Stimulated activated CD4-positive, alpha-beta T cell treated with anti-CD3 and anti-CD28 coated beads, Interleukin-4, amount 100 ng/mL, for 4 hours (primary cell): Measurements from ENCODE around the gene IL19.
"Not testable (repeated sequence)": the region's sequence is repeated elsewhere in the genome, so short reads cannot be mapped to it uniquely, and the experiment has no call there.

Experiments
- DNase-seq, 2 experiments: peaks; one replicate each; pipeline ENCODE4 v3.0.0-alpha.2; 2020

Gene IL19

GRCh38 chr1:206834711-206835110 is 64.1 kb downstream of the IL19 start:
- no peak for DNase-seq

DNA sequence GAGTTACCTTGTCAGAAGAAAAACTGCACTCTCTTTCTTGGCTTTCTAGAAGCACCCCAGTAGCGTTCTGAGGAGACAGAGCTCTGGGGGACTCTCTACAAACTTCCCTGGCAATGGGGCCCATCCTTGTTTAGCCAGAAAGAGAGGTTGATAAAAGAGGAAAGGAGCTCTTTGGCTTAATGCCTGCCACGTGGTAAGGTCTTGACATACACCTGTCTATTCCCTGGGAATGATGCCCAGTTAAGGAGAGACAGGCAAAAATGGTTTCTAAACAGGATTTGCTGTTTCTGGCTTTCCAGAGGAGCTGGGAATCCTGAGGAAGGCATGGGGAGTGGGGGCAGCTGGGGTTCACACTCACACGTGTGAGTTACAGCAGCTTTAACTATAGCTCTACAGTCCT is 64.6 kb downstream of the IL19 start:
- no peak for DNase-seq

DNA sequence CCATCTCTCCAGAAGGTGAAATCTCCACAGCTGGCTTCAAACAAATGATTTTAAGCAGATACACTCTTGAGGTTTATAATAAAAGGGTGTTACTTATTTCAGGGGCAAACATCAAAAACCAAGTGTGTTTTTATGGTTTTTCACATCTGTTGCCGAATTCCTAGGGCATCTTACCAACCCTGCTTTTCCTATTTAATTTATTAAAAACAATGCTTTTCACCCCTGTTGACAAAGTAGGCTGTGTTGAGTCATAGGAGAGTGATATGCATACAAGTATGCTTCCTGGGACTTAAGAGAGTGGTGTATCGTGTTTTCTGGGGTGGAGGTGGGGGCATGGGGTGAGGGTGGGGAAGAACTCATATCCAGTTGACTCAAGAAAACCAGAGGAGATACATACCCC is 65.5 kb downstream of the IL19 start:
- no peak for DNase-seq

GRCh38 chr1:206839006-206839560 is 68.5 kb downstream of the IL19 start:
- no peak for DNase-seq

DNA sequence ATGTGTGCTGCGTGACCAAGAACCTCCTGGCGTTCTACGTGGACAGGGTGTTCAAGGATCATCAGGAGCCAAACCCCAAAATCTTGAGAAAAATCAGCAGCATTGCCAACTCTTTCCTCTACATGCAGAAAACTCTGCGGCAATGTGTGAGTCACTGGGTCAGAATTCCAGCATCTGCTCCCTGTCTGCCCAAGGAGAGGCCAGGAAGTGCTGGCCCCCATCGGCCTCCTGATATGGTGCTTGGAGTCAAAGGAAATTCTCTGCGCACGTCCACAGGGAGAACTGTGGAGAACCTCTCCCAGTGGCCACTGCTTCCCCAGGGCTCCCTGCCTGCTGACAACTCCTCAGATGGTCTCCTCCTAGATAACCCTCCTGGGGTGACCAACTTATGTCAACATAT is 69.3 kb downstream of the IL19 start:
- no peak for DNase-seq

DNA sequence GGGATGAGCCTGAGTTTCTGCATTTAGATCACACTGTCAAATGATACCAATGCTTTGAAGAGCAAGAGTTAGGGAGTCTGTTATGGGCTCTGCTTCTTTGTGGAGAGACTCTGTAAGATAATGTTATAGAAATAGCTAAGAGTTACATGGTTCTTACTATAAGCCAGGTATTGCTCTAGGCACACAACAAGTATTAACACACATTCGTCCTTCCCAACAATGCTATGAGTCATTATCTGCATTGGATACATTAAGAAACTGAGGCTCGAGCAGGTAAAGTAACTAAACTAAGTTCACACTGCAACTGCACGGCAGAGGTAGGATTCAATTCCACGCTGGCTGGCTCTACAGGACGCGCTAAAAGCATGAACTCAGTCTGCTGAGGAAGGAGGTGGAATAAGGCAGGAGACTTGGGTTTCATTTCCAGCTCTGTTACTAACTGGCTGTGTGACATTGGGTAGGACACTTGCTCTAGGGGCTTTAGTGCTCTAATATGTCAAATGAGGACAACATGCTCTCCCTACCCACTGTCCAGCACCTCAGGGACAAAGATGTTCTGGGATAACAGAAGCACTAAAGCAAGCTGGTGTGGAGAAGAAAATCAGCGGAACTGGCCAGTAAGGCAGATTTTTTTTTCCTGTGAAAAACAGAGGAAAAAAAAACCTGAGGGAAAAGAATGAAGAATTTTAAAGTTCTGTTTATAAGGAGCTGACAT is 71.2 kb downstream of the IL19 start:
- DNase-seq: no peak

- DNase-seq: no peak
Observed at GRCh38 chr1:206842854-206843253, 72.3 kb downstream of the IL19 start.

DNA sequence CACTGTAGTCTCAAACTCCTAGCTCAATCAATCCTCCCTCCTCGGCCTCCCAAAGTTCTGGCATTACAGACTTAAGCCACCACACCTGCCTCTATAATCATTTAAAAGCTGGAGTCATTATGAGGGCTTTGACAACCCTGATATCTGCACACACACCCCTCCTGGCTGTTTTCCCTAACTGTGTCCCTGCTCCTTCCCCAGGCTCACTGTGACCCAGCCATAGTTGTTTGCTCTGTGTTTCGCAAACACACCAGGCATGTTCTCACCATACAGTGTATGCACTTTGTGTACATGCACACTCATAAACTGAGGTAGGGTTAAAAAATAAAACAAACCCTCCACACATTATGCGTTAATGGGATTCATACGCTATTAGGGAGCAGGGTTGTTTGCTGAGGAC is 73.1 kb downstream of the IL19 start:
- no peak for DNase-seq

- no peak for DNase-seq
Observed at GRCh38 chr1:206846487-206846886, 75.9 kb downstream of the IL19 start.

- DNase-seq: no peak
Observed at GRCh38 chr1:206847337-206847834, 76.8 kb downstream of the IL19 start.

GRCh38 chr1:206847946-206848345 is 77.4 kb downstream of the IL19 start:
- no peak for DNase-seq

DNA sequence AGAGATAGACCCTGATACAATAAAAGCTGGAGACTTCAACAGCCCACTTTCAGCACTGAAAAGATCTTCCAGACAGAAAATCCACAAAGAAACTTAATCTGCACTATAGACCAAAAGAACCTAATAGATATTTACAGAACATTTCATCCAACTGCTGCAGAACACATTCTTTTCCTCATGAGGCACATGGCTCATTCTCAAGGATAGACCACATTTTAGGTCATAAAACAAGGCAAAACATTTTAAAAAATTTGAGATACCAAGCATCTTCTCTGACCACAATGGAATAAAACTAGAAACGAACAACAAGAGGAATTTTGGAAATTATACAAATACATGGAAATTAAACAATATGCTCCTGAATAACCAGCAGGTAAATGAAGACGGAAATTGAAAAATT is 79.8 kb downstream of the IL19 start:
- no peak for DNase-seq

DNA sequence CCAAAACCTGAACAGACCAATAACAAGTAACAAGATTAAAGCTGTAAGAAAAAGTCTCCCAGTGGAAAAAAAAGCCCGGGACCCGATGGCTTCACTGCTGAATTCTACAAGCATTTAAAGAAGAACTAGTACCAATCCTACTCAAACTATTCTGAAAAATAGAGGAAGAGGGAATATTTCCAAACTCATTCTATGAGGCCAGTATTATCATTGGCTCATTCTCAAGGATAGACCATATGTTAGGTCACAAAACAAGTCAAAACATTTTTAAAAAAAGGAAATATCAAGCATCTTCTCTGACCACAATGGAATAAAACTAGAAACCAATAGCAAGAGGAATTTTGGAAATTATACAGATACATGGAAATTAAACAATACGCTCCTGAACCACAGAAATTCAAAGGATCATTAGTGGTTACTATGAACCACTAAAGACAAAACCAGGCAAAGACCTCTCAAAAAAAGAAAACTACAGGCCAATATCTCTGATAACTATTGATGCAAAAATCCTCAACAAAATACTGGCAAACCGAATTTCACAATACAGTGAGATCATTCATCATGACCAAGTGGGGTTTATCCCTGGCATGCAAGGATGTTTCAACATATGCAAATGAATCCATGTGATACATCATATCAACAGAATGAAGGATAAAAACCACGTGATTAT is 80.9 kb downstream of the IL19 start:
- no peak for DNase-seq

DNA sequence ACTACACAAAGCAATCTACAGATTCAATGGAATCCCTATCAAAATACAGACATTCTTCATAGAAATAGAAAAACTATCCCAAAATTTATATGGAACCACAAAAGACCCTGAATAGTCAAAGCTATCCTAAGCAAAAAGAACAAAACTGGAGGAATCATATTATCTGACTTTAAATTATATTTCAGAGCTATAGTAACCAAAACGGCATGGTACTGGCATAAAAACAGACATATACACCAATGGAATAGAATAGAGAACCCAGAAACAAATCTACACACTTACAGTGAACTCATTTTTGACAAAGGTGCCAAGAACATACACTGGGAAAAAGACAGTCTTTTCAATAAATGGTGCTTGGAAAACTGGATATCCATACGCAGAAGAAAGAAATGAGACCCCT is 82.1 kb downstream of the IL19 start:
- DNase-seq: not testable (repeated sequence)

DNA sequence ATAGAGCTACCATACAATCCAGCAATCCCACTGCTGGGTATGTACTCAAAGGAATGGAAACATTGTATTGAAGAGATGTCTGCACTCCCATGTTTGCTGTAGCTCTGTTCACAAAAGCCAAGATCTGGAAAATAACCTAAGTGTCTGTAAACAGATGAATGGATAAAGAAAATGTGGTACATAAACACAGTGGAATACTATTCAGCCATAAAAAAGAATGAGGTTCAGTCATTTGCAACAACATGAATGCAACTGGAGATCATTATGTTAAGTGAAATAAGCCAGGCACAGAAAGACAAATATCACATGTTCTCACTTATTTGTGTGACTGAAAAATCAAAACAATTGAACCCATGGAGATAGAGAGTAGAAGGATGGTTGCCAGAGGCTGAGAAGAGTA is 83.1 kb downstream of the IL19 start:
- DNase-seq: not testable (repeated sequence)

GRCh38 chr1:206854401-206855129 is 84.0 kb downstream of the IL19 start:
- DNase-seq: no peak

DNA sequence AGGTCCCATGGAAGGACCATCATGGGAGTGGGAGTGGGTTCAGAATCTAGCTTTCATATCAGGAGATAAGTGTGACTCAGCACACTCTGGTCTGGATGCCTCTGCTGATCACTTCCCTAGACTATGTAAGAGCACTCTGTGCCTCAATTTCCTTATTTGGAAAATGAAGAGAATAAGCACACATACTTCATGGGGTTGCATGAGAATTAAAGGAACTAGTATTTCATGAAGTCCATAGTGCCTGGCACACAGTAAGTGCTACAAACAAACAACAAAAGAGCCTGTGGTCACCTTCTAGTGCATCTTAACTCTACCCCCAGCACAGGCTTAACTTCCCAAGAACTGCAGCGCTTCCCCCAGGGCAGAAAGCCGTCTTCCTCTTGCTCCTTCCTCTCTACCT is 85.3 kb downstream of the IL19 start:
- no peak for DNase-seq

DNA sequence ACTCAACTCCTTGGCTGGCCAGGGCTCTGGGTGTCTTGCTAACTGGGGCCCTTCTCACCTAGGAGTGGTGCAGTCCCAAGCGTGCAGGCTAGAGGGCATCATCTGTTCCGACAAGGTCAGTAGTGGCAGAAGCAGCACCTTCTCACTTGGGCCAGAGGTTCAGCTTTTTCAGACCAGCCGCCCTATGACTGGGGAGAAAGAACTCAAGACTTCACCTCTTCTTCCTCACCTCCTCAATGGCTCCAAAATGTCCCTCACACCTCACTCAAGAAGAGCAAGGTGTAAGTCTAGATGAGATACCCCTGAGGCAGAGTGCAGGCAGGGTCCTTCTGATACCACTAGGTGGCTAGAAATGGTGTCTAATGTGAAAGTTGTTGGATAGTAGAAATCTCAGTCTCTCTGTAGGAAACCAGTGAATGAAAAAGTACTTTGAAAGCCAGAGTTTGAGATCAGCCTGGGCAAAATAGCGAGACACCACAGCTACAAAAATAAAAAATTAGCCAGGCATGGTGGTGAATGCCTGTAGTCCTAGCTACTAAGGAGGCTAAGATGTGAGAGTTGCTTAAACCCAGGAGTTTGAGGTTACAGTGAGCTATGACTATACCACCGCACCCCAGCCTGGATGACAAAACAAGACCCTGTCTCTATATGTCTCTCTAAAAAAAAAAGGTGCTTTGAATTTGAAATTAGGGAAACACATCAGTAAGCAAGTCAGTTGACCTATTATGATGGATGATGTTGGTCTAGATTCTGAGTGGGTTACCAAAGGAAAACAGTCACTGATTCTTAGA is 86.3 kb downstream of the IL19 start:
- peak in 1 of 2 experiments; percentile 12 for DNase-seq

- no peak for DNase-seq
Observed at GRCh38 chr1:206859082-206859521, 88.5 kb downstream of the IL19 start.

GRCh38 chr1:206860165-206860564 is 89.6 kb downstream of the IL19 start:
- DNase-seq: no peak

- DNase-seq: no peak
Observed at GRCh38 chr1:206863266-206863665, 92.7 kb downstream of the IL19 start.

DNA sequence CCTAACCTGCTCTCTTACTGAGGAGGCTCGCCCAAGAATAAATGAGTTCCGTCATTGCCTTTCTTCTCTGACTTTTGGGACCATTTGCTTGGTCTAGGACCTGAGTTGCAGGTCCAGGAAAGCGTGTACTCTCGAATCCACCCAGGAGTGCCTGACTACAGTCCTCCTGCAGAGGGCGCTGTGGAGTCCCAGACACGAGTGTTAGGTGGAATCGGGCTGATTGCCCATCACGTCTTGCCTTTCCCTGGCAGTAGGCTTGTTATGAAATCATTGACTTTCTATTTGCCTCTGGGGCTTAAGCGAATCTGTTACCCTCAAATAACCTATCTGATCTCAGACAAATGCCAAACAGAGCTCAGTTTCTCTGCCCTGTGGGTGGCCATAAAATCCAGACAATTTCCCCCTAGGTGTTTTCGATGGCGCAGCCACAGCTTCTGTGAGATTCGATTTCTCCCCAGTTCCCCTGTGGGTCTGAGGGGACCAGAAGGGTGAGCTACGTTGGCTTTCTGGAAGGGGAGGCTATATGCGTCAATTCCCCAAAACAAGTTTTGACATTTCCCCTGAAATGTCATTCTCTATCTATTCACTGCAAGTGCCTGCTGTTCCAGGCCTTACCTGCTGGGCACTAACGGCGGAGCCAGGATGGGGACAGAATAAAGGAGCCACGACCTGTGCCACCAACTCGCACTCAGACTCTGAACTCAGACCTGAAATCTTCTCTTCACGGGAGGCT is 94.5 kb downstream of the IL19 start, which contains the start of gene IL20:
IL20 (plus strand) TSS at position 685 of the 733 bp plus-strand sequence. CDS start 230 bp downstream, outside the sequence.
- peak; percentile 76 to 84 for DNase-seq
